GM10847 (cell line): ENCODE data around the gene ERLEC1.

ENCODE experiments used
- POLR2A ChIP-seq: IDR thresholded peaks from 2 replicates; pipeline ENCODE4 v1.6.1; 2011; ENCODE audit not compliant: insufficient read length; ENCODE audit errors: extremely low read depth

ERLEC1 gene

GRCh38 chr2:53854678-53855077 is 67.8 kb downstream of the ERLEC1 start:
- no peak for TF ChIP-seq POLR2A

- no peak for TF ChIP-seq POLR2A
These were observed 69.4 kb downstream of the ERLEC1 start for GRCh38 chr2:53856272-53856671.

GRCh38 chr2:53859206-53860181 is 72.7 kb downstream of the ERLEC1 start, which contains the start of gene GPR75:
Gene GPR75 (minus strand): TSS chr2:53859967. CDS start chr2:53854756, 5,211 bp downstream.
- no peak for TF ChIP-seq POLR2A

GRCh38 chr2:53861824-53862223 is 75.0 kb downstream of the ERLEC1 start:
- no peak for TF ChIP-seq POLR2A

- TF ChIP-seq POLR2A, result no peak
These were observed 76.8 kb downstream of the ERLEC1 start for GRCh38 chr2:53863538-53864227.

- no peak for TF ChIP-seq POLR2A
These were observed 78.4 kb downstream of the ERLEC1 start for GRCh38 chr2:53865264-53865663.

GRCh38 chr2:53865962-53866361 is 79.1 kb downstream of the ERLEC1 start:
- TF ChIP-seq POLR2A, result no peak

GRCh38 chr2:53867169-53867568 is 80.3 kb downstream of the ERLEC1 start:
- no peak for TF ChIP-seq POLR2A

GRCh38 chr2:53867773-53868172 is 80.9 kb downstream of the ERLEC1 start:
- TF ChIP-seq POLR2A, result no peak
